AG09309 (cell line): ENCODE data around the gene GCM1.

Experiments
- DNase-seq: peaks from one replicate; pipeline ENCODE4 v3.0.0-alpha.2; 2010; ENCODE audit warnings: low read depth
- H3K4me3 ChIP-seq: 2 replicates; pipeline ENCODE4 v1.5.1; 2011; ENCODE audit warnings: mild to moderate bottlenecking, low read depth, low read length, moderate library complexity; ENCODE audit not compliant: control insufficient read depth
- CTCF ChIP-seq: IDR thresholded peaks from 2 replicates; pipeline ENCODE4 v1.5.1; 2011; ENCODE audit warnings: mild to moderate bottlenecking, low read depth, low read length, inconsistent platforms; ENCODE audit not compliant: insufficient read depth, control insufficient read depth; ENCODE audit errors: missing control alignments

GCM1 gene

GRCh38 chr6:53124131-53124800 lies 24.4 kb downstream of the GCM1 start:
- TF ChIP-seq CTCF = no peak
- no peak overlapping the region for H3K4me3 ChIP-seq
- DNase-seq = no peak

GRCh38 chr6:53119772-53120409 lies 28.8 kb downstream of the GCM1 start:
- no peak overlapping the region for H3K4me3 ChIP-seq
- no peak for DNase-seq
- no peak for TF ChIP-seq CTCF

- no peak overlapping the region for H3K4me3 ChIP-seq
- DNase-seq = no peak
- TF ChIP-seq CTCF = no peak
These were observed 29.3 kb downstream of the GCM1 start for GRCh38 chr6:53119349-53119748.

- TF ChIP-seq CTCF = no peak
- H3K4me3 ChIP-seq = no peak overlapping the region
- no peak for DNase-seq
These were observed 32.9 kb downstream of the GCM1 start for GRCh38 chr6:53115741-53116140.

- DNase-seq = no peak
- TF ChIP-seq CTCF = no peak
- no peak overlapping the region for H3K4me3 ChIP-seq
These were observed 33.5 kb downstream of the GCM1 start for GRCh38 chr6:53115113-53115512.

GRCh38 chr6:53113742-53114141 lies 34.9 kb downstream of the GCM1 start:
- no peak for TF ChIP-seq CTCF
- no peak for DNase-seq
- H3K4me3 ChIP-seq = no peak overlapping the region
